Measurements from ENCODE around the gene PEX10. TPM values are rescaled to one million over a fixed set of nuclear protein-coding genes. Genes with fewer than 3 reads are reported as not detected.

PEX10 gene
- total RNA-seq, 4 donors from 2014 or later = 23.2 to 33.2 (median 27.2) TPM

DNA sequence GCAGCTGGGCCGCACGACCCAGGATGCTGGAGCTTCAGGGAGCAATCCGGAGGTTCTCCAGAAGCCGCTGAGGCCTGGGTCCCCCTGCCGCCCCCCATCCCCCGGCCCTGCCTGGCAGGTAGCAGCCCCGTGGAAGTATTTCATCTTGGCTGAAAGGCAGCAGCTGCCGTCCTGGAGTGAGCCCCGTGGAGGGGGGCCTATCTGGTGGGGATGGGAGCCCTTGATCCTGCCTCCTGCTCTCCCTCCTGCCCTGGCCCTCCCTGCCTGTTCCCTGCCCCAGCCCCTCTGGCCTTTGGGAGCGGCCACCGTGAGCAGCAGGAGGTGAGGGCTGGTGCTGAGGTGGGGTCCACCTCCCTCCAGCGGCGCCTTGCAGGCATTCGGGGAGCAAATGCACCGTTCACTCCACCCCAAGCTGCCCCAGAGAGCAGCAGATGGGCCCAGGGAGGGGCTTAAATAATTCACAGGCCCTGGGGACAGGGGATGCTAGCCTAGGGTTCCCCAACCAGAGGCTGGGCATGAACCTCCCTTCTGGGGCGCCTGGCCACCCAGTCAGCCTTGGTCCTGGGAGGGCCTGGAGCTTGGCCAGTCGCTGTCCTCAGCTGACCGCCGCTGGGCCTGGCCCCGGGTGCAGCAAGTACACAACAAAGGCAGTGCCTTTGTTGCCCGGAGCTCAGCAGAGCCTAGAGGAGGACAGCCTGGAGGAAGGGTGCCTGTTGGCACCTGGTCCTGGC, 40.0 kb upstream of the PEX10 start:
- peaks cover 0 to 80% (median 0%) of the 10 kb centered on the region in 4 donors for H3K27me3 ChIP-seq
- no peak overlapping the region for H3K27ac ChIP-seq
- peaks cover 0 to 7% (median 0%) of the 10 kb centered on the region in 3 donors for H3K36me3 ChIP-seq
- no peak for DNase-seq
- TF ChIP-seq POLR2A (IDR thresholded peaks at IDR 0.05) = no peak
- no peaks in the 10 kb centered on the region for H3K9me3 ChIP-seq
- WGBS, 2 donors = 50% methylated on average over 2 of the region's 21 CpGs; no CpG with 5 or more reads in 1 of the 2 donors
- peaks cover 0 to 14% (median 0%) of the 10 kb centered on the region in 3 donors for H3K4me1 ChIP-seq
- intact Hi-C loops (cut with DNase I) = no loop called here
- no peak overlapping the region for H3K4me3 ChIP-seq

DNA sequence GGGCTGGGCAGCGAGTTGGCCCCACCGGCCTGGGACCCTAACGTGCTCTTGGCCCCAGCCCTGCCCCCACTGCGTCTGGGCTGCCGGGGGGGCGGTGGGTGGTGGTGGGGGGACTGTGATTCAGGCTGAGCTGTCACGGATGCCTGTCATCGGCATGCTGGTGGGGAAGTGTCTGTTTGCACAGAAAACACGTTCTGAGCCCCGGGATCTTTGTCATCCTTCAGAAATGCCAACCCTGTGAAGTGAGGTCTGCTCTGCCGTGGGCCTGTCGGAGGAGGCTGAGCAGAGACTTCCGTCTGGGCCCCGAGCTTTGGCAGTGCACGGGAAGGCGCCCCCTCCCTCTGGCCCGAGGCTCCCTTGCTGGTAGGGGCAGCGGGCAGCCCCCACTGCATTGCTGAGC, 39.4 kb upstream of the PEX10 start:
- Histone ChIP-seq H3K36me3 (peaks cover 0 to 7% (median 0%) of the 10 kb centered on the region in 3 donors), H3K4me3 (no peak overlapping the region), H3K4me1 (peaks cover 0 to 14% (median 0%) of the 10 kb centered on the region in 3 donors), H3K27ac (no peak overlapping the region), H3K27me3 (peaks cover 0 to 80% (median 0%) of the 10 kb centered on the region in 4 donors), H3K9me3 (no peaks in the 10 kb centered on the region)
- no peak for DNase-seq
- intact Hi-C loops (cut with DNase I) = no loop called here
- no CpG with 5 or more reads among the region's 18 CpGs for WGBS, 2 donors
- TF ChIP-seq POLR2A (IDR thresholded peaks at IDR 0.05) = no peak
- TF ChIP-seq, protein P1, sequence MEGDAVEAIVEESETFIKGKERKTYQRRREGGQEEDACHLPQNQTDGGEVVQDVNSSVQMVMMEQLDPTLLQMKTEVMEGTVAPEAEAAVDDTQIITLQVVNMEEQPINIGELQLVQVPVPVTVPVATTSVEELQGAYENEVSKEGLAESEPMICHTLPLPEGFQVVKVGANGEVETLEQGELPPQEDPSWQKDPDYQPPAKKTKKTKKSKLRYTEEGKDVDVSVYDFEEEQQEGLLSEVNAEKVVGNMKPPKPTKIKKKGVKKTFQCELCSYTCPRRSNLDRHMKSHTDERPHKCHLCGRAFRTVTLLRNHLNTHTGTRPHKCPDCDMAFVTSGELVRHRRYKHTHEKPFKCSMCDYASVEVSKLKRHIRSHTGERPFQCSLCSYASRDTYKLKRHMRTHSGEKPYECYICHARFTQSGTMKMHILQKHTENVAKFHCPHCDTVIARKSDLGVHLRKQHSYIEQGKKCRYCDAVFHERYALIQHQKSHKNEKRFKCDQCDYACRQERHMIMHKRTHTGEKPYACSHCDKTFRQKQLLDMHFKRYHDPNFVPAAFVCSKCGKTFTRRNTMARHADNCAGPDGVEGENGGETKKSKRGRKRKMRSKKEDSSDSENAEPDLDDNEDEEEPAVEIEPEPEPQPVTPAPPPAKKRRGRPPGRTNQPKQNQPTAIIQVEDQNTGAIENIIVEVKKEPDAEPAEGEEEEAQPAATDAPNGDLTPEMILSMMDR (IDR thresholded peaks at IDR 0.05) = no peak

DNA sequence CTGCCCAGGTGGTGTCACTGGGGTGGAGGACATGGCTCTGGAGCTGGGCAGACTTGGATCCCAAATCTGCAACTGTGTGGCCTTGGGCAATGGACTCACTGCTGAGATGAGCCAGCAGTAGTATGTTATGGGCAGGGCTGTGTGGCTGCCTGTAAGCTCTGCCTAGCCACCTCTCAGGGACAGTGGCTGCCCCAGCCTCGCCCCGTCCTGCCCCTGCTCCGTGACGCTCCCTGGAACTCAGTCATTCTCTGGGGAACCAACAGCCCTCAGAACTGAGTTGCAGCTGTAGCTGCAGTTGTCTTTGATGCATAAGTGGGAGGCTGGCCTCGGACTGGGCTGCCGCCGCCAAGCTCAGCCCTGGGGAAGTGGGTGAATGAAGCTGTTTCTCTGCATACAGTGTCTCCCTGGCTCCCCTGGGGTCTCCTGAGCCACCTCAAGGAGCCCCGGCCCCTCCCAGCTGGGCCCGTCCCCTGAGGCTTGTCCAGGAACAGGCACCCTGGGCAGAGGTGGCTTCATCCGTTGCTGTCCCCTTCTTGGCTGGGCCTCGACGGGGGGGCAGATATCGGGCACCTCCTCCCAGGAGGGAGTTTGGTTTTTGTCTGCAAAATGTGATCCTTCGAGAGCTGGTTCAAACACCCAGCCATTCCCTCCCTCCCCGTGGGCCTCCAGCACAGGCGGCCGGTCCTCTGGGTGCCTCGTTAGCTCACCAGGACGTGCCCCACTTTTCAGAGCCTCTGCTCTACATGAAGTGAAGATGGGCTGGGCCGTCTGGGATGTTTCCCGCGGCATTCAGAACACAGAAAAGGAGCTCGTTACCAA, 37.5 kb upstream of the PEX10 start:
- WGBS, 2 donors = 69 to 80% methylated on average over 11 to 17 of the region's 23 CpGs
- Histone ChIP-seq H3K4me3 (no peak overlapping the region), H3K4me1 (peaks cover 0 to under 1% (median 0%) of the 10 kb centered on the region in 3 donors), H3K27me3 (peaks cover 0 to 80% (median 0%) of the 10 kb centered on the region in 4 donors), H3K27ac (no peak overlapping the region), H3K9me3 (no peaks in the 10 kb centered on the region), H3K36me3 (peaks cover 0 to 7% (median 0%) of the 10 kb centered on the region in 3 donors)
- TF ChIP-seq, protein P1 (IDR thresholded peaks at IDR 0.05) = no peak
- no peak for DNase-seq
- intact Hi-C loops (cut with DNase I) = no loop called here

DNA sequence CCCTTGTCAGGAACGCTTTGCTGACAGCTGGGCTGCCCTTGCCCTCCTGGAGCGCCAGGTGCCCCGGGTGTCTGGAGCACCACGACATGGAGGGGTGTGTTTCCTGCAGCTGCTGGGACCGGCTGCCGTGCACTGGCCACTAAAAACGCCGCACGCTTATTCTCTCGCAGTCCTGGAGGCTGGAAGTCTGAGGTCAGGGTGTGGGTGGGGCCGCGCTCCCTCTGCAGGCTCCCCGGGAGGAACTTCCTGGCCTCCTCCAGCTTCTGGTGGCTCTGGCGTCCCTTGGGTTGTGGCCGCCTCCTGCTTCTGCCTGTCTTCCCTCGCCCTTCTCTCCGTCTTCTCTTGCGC, 35.7 kb upstream of the PEX10 start:
- Histone ChIP-seq H3K4me3 (no peak overlapping the region), H3K27me3 (peaks cover 0 to 80% (median under 1%) of the 10 kb centered on the region in 4 donors)
- intact Hi-C loops (cut with DNase I) = no loop called here

DNA sequence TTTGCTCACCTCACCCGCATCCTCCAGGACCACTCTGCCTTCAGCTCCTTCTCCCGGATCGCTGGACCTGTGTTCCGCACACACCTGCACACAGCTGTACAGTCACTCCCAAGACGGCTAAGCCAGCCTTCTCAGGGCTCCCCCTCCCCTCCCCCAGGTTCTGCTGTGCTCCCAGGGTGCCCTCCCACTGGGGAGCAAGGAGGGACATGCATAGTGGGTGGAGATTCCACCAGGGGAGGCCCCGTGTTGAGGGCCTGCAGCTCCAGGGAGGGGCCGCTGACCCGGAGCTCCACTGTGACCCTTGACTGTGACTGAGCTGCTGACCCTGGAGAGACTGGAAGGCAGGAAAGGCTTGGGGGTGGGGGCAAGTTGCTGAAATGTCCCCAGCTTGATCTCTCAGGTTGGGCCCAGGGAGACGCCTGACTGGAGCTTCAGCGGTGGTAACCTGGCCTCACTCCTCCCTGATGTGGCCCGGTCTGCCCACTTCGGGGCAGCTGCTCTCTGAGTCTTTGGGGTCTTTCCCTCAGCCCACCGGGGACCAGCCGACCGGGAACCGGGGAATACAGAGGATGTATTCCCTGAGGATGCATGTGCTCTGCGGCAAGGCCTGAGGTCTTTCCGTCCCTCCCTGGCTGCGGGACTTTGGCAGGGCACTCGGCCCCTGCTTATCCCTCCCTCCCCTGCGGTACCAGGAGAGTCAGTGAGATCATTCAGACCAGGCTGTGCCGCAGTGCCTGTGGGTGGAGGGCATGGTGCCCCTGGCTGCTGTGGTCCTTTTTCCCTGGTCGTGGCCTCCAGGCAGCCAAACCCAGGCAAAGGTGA, 35.1 kb upstream of the PEX10 start:
- TF ChIP-seq POLR2A (IDR thresholded peaks at IDR 0.05) = no peak
- TF ChIP-seq, protein P1 (IDR thresholded peaks at IDR 0.05) = no peak
- intact Hi-C loops (cut with DNase I) = no loop called here
- H3K9me3 ChIP-seq = no peaks in the 10 kb centered on the region
- H3K27ac ChIP-seq = no peak overlapping the region
- peaks cover 0 to 80% (median 2%) of the 10 kb centered on the region in 4 donors for H3K27me3 ChIP-seq
- WGBS, 2 donors = 60 to 64% methylated on average over 1 to 10 of the region's 23 CpGs
- H3K4me1 ChIP-seq = peaks cover 0 to 13% (median 13%) of the 10 kb centered on the region in 3 donors
- H3K36me3 ChIP-seq = peaks cover 0 to 5% (median 0%) of the 10 kb centered on the region in 3 donors
- no peak overlapping the region for H3K4me3 ChIP-seq
- no peak for DNase-seq

More for the DNA sequence above, 35.7 kb upstream of the PEX10 start:
- 62 to 75% methylated on average over 6 to 15 of the region's 18 CpGs for WGBS, 2 donors
- Histone ChIP-seq H3K36me3 (peaks cover 0 to 7% (median 0%) of the 10 kb centered on the region in 3 donors), H3K9me3 (no peaks in the 10 kb centered on the region), H3K27ac (no peak overlapping the region), H3K4me1 (peaks cover 0 to 11% (median 9%) of the 10 kb centered on the region in 3 donors)
- TF ChIP-seq, protein P1 (IDR thresholded peaks at IDR 0.05) = no peak
- no peak for TF ChIP-seq POLR2A (IDR thresholded peaks at IDR 0.05)
- no peak for DNase-seq

All from esophagus squamous epithelium (tissue), 5 donors.